Measurements from ENCODE around the gene MSH2. TPM values are rescaled to one million over a fixed set of nuclear protein-coding genes. Genes with fewer than 3 reads are reported as not detected.

The MSH2 gene
- total and polyA plus RNA-seq, 2 donors (not counting 3 experiments of a cell fraction or from before 2014, with no cell fraction given) = 9.7 to 30.5 TPM

DNA sequence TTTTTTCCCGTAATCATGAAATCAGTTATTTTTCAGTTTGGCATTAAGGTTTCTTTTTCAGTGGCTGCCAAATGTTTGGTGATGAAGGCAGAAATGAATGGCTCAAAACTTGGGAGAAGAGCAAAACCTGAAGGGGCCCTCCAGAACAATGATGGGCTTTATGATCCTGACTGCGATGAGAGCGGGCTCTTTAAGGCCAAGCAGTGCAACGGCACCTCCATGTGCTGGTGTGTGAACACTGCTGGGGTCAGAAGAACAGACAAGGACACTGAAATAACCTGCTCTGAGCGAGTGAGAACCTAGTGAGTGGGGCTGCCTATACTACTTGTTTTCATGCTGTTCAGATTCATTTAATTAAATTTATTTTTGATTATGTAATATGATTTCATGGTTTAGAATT is 29.2 kb upstream of the MSH2 start:
- Histone ChIP-seq H3K9me3 (replicated peaks; ENCODE audit: control insufficient read depth, insufficient read depth, low read length) (no peaks in the 10 kb centered on the region), H3K9me1 (replicated peaks; ENCODE audit: control insufficient read depth, extremely low read depth, insufficient read depth, low read length) (no peaks in the 10 kb centered on the region), H3K4me2 (ENCODE audit: insufficient read depth, low read length) (no peak overlapping the region), H3K4me3 (replicated peaks in 1 of 3; ENCODE audit: insufficient read depth in 1 of 3, low read depth in 1 of 3, low read length in 3 of 3) (no peak overlapping the region), H3K79me2 (ENCODE audit: control insufficient read depth, insufficient read depth, low read length) (no peaks in the 10 kb centered on the region), H4K20me1 (replicated peaks; ENCODE audit: control insufficient read depth, extremely low read depth, insufficient read depth, low read length) (no peaks in the 10 kb centered on the region), H3K9ac (replicated peaks; ENCODE audit: extremely low read depth, insufficient read depth, low read length) (no peak overlapping the region), H3K36me3 (ENCODE audit: control insufficient read depth in 2 of 2, extremely low read depth in 1 of 2, insufficient read depth in 2 of 2, low read length in 2 of 2) (no peaks in the 10 kb centered on the region), H3K4me1 (ENCODE audit: control insufficient read depth, extremely low read depth, insufficient read depth, low read length) (peaks cover 9% of the 10 kb centered on the region), H3K27me3 (ENCODE audit: control insufficient read depth in 2 of 2, insufficient read depth in 2 of 2, low read length in 2 of 2) (peaks cover 5 to 8% of the 10 kb centered on the region in 2 experiments), H3K27ac (ENCODE audit: insufficient read depth, low read depth, low read length) (no peak overlapping the region), H2AFZ (ENCODE audit: low read depth, low read length) (no peak overlapping the region)
- intact Hi-C loops (cut with micrococcal nuclease) (no loop called here), dilution Hi-C loops (cut with MboI; ENCODE audit: extremely low pct_ligation_motif_present, low sequenced_read_pairs) (no loop called here)
- no peak for TF ChIP-seq POLR2A (IDR thresholded peaks at IDR 0.05; ENCODE audit: low read depth, low read length)
- TF ChIP-seq, protein P1, sequence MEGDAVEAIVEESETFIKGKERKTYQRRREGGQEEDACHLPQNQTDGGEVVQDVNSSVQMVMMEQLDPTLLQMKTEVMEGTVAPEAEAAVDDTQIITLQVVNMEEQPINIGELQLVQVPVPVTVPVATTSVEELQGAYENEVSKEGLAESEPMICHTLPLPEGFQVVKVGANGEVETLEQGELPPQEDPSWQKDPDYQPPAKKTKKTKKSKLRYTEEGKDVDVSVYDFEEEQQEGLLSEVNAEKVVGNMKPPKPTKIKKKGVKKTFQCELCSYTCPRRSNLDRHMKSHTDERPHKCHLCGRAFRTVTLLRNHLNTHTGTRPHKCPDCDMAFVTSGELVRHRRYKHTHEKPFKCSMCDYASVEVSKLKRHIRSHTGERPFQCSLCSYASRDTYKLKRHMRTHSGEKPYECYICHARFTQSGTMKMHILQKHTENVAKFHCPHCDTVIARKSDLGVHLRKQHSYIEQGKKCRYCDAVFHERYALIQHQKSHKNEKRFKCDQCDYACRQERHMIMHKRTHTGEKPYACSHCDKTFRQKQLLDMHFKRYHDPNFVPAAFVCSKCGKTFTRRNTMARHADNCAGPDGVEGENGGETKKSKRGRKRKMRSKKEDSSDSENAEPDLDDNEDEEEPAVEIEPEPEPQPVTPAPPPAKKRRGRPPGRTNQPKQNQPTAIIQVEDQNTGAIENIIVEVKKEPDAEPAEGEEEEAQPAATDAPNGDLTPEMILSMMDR (IDR thresholded peaks at IDR 0.05; ENCODE audit: extremely low read depth in 1 of 2, insufficient read depth in 1 of 2, low read depth in 1 of 2, low read length in 2 of 2) = no peak
- CTCF ChIA-PET = interaction anchor here (1.0 to 3.8 kb wide), 4 partner anchors 13 to 393 kb away, joined by 4 to 27 read pairs (median 13); no protein-coding TSS in a partner anchor
- FAIRE-seq = no peak
- POLR2A ChIA-PET = interaction anchor here (0.7 kb wide), 1 partner anchor 265 kb away, joined by 3 read pairs; no protein-coding TSS in a partner anchor
- BruUV-seq (replicated peaks) = no TSS peak
- DNase-seq (ENCODE audit: low read depth, low spot score) = no peak

DNA sequence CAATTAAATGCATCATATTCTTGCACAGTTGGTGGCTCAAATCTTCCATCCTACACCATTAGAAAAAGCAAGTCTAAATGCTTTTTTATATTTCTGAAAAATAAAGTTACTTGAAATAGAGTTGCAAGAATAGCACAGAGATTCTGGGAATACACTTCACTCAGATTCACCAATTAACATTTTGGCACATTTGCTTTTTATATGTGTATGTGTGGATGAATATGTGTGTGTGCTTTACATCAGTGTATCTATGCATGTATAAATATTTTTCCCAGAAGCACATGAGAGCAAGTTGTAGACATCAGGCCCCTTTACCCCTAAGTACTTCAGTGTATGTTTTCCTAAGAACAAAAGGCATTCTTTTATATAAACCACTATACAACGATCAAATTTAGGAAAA is 27.6 kb upstream of the MSH2 start:
- no peaks in the 10 kb centered on the region for H3K9me1 ChIP-seq (replicated peaks; ENCODE audit: control insufficient read depth, extremely low read depth, insufficient read depth, low read length)
- no peaks in the 10 kb centered on the region for H4K20me1 ChIP-seq (replicated peaks; ENCODE audit: control insufficient read depth, extremely low read depth, insufficient read depth, low read length)
- DNase-seq (ENCODE audit: low read depth, low spot score) (no peak), FAIRE-seq (no peak)
- H3K4me2 ChIP-seq (ENCODE audit: insufficient read depth, low read length) = no peak overlapping the region
- H3K79me2 ChIP-seq (ENCODE audit: control insufficient read depth, insufficient read depth, low read length) = no peaks in the 10 kb centered on the region
- no peak overlapping the region for H3K9ac ChIP-seq (replicated peaks; ENCODE audit: extremely low read depth, insufficient read depth, low read length)
- dilution Hi-C loops (cut with MboI; ENCODE audit: extremely low pct_ligation_motif_present, low sequenced_read_pairs) (no loop called here), intact Hi-C loops (cut with micrococcal nuclease) (no loop called here)
- no peak overlapping the region for H3K27ac ChIP-seq (ENCODE audit: insufficient read depth, low read depth, low read length)
- TF ChIP-seq GATA2 (IDR thresholded peaks at IDR 0.05; ENCODE audit: insufficient read depth, insufficient read length, low read depth, low read length) = no peak
- no peak for TF ChIP-seq POLR2AphosphoS5 (IDR thresholded peaks at IDR 0.05; ENCODE audit: insufficient read depth, low read depth, low read length)
- TF ChIP-seq JUN (IDR thresholded peaks at IDR 0.05; ENCODE audit: borderline replicate concordance, insufficient read depth, insufficient read length, low read depth) = no peak
- no TSS peak for BruUV-seq (replicated peaks)
- peaks cover 0 to 3% of the 10 kb centered on the region in 2 experiments for H3K27me3 ChIP-seq (ENCODE audit: control insufficient read depth in 2 of 2, insufficient read depth in 2 of 2, low read length in 2 of 2)
- H3K9me3 ChIP-seq (replicated peaks; ENCODE audit: control insufficient read depth, insufficient read depth, low read length) = no peaks in the 10 kb centered on the region
- no peaks in the 10 kb centered on the region for H3K36me3 ChIP-seq (ENCODE audit: control insufficient read depth in 2 of 2, extremely low read depth in 1 of 2, insufficient read depth in 2 of 2, low read length in 2 of 2)
- no peak overlapping the region for H3K4me3 ChIP-seq (replicated peaks in 1 of 3; ENCODE audit: insufficient read depth in 1 of 3, low read depth in 1 of 3, low read length in 3 of 3)
- H3K4me1 ChIP-seq (ENCODE audit: control insufficient read depth, extremely low read depth, insufficient read depth, low read length) = no peaks in the 10 kb centered on the region
- POLR2A ChIA-PET = no interaction called here
- CTCF ChIA-PET = interaction anchor here (0.8 to 3.8 kb wide), 3 partner anchors 13 to 41 kb away, joined by 3 to 27 read pairs (median 22); no protein-coding TSS in a partner anchor
- H2AFZ ChIP-seq (ENCODE audit: low read depth, low read length) = no peak overlapping the region
